ENCODE data around the gene C1orf116. TPM values are rescaled to one million over a fixed set of nuclear protein-coding genes. Genes with fewer than 3 reads are reported as not detected.

Gene C1orf116
- total RNA-seq, 1 donor from 2014 or later, result 0.10 TPM

DNA sequence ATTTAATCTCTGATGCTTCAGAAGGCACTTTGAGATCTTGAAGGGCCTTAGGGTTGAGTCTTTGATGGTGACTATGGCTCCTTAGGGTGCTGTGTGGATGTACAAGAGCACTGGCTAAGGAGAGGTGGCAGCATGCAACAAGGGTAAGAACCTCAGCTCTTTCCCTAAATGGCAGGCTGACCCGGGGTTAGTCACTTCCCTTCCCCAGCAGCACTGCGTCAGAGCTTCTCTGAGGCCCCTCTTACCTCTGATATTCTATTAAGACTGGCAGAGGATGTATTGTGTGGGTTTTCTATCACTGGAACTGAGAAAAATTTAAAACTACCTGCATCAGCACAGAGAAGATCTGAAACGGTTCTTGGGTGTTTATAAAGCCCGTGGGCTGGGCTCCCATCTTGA is 11.8 kb downstream of the C1orf116 start:
- no peak for DNase-seq (ENCODE audit: low spot score)

DNA sequence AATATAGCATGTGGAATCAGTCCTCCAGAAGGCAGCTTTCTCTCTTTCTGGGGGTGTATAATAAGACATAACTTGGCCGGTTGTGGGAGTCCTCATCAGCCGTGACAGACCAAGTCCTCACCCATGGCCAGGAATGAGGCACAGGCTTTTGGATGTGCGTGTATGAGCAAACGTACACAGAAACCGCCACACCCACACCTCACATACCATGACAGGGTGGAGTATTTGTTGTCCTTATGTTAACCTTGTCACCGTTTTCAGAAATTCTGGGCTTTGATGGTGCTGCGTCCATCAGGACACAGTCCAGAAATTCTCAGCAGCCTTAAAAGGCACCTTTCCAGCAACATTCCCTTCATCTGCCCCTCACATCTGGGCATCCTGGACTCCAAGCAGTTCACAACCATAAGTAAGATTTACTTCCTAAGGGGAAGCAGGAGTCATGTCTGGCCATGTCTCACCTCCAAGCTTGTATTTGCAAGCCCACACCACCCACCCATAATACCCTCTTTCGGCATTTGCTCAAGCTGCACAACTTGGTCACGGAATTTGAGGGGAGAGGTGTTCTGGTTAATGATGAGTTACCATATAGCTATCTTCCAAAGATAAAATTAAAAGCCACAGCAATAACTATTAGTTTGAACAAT is 12.4 kb downstream of the C1orf116 start:
- DNase-seq (ENCODE audit: low spot score), result no peak

- DNase-seq (ENCODE audit: low spot score), result no peak
Measured at GRCh38 chr1:207019661-207020060, 12.9 kb downstream of the C1orf116 start.

- DNase-seq (ENCODE audit: low spot score), result no peak
Measured at GRCh38 chr1:207019161-207019560, 13.4 kb downstream of the C1orf116 start.

- no peak for DNase-seq (ENCODE audit: low spot score)
Measured at GRCh38 chr1:207018707-207019106, 13.8 kb downstream of the C1orf116 start.

GRCh38 chr1:207017615-207018559 is 14.7 kb downstream of the C1orf116 start:
- no peak for DNase-seq (ENCODE audit: low spot score)

DNA sequence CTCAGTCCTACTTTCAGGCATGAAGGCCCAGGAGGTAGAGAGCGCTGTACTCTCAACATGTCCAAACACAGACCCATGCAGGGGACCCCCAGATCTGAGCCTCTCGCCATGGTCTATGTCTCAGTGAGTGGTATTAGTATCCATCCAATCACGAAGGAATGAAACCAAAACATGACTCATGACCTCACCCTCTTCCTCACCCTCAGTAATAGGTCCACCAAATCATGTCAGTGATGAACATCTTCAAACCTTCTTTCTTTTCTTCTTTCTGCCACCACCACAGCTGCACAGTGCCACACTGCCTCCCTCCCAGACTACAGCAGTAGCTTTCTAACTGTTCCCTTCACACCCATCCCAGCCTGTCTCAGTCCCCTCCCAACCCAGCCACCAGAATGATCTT is 16.8 kb downstream of the C1orf116 start:
- DNase-seq (ENCODE audit: low spot score), result no peak

DNA sequence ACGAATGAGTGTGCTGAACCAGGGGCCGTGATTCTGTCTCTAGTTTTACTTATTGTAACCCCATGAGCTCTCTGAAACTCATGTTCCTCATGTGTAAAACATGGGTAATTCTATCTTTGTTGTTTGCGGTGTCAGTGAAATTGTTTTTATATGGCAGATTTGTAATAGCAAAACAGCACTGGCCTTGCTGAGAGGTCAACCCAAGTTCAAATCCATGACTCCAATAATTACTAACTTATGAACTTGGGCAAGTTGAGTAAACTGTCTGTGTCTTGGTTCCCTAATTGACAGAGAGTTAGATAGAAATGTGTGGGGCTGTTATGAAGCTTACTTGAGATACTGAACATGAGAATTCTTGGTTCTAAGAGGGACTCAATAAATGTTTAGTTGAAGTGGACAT is 17.8 kb downstream of the C1orf116 start:
- DNase-seq (ENCODE audit: low spot score), result no peak

- DNase-seq (ENCODE audit: low spot score), result no peak
Measured at GRCh38 chr1:207013321-207014085, 19.1 kb downstream of the C1orf116 start.

GRCh38 chr1:207010726-207011125 is 21.8 kb downstream of the C1orf116 start:
- no peak for DNase-seq (ENCODE audit: low spot score)

- no peak for DNase-seq (ENCODE audit: low spot score)
Measured at GRCh38 chr1:207009945-207010344, 22.6 kb downstream of the C1orf116 start.

- DNase-seq (ENCODE audit: low spot score), result no peak
Measured at GRCh38 chr1:207009182-207009850, 23.2 kb downstream of the C1orf116 start.

GRCh38 chr1:207007352-207008033 is 25.1 kb downstream of the C1orf116 start:
- no peak for DNase-seq (ENCODE audit: low spot score)

DNA sequence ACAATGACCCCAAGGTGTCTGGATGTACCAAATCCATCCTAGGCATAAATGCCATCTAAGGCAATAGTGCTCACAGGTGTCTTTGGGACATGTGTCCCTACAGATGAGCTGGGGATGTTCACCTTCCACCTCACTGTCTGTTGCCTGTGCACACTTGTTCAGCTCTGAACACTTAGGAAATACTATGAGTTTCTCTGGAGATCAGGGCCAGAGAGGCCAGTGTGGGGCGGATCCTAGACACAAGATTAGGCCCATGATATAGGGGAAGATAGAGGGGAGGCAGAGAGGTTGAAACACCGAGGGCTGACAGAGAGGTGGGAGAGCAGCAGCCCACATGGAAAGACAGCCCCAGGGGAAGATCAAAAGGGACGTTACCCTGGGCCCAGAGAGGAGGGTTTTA is 25.6 kb downstream of the C1orf116 start:
- DNase-seq (ENCODE audit: low spot score), result no peak

DNA sequence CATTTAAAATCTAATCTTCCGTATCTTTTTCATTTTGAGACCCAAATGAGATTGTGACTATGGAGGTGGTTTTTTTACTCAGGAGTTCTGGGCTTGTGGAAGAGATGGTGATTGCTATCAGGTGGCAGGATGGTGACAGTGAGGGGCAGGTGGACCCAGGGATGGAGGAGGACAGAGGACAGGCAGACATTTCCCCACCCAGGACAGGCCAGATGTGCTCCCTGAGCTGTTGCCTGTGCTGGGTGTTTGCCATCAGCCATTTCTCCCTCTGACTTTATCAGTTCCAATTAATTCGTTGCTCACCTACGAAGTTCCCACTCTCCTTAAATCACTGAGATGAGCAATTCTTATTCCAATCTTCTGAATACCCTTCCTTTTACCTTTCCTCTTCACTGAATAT is 26.5 kb downstream of the C1orf116 start:
- no peak for DNase-seq (ENCODE audit: low spot score)

DNA sequence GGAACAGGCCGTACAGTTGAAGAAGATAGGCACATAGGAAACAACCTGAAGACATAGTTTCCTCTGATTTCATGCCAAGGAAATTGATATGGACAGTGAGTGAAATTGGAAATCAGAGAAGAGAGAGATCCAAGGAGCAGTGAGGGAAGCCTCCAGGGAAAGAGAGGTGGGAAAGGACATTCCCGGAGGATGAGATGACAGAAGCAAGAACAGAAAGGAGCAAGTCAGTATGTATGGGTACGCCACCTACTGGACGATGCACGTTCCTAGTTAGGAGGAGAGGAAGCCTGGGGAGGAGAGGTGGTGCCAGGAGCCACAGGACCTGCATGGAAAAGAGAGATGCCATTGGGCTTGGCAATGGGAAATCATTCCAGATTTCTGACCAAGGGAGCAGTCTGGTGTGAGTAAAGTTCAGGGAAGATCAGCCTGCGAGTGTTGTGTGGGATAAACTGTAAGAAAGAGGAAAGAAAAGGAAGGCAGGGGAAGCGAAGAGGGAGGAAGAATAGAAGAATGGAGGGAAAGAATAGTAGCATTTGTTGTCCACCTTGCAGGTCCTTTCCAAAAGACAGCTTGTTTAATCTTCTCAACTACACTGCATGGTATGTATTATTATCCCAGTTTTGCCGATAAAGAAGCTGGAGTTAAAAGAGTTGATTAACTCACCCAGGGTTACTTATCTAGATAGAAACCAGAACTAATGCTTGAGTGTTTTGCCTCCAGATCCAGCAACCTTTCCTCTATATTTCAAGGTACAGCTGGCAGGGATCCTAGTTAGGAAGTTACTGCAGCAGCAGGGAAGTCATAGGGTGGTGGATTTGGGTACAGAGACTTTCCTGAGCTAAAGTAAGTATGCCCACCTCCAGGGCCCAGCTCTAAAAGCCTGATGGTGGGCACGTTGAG is 27.4 kb downstream of the C1orf116 start:
- no peak for DNase-seq (ENCODE audit: low spot score)

- no peak for DNase-seq (ENCODE audit: low spot score)
Measured at GRCh38 chr1:207003210-207003609, 29.3 kb downstream of the C1orf116 start.

DNA sequence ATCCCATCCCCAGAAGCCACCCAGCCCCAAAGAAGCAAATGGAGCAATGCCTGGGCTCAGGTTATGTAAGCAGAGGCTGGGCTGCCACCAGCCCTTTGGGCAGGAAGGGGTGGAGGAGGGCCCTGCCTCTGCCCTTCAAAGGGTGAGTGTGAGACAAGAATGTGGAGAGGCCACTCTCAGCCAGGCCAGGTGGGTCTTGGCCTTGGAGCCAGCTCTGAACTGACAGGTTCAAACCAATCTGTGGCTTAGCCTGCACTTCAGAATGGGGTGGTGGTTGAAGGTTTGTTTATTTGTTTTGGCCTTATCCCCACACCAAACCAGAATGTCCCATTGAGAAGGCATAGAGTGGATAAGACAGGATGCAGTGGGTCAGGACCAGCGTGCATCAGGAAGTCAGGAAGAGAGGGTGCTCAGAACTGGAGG is 29.8 kb downstream of the C1orf116 start:
- DNase-seq (ENCODE audit: low spot score), result no peak

DNA sequence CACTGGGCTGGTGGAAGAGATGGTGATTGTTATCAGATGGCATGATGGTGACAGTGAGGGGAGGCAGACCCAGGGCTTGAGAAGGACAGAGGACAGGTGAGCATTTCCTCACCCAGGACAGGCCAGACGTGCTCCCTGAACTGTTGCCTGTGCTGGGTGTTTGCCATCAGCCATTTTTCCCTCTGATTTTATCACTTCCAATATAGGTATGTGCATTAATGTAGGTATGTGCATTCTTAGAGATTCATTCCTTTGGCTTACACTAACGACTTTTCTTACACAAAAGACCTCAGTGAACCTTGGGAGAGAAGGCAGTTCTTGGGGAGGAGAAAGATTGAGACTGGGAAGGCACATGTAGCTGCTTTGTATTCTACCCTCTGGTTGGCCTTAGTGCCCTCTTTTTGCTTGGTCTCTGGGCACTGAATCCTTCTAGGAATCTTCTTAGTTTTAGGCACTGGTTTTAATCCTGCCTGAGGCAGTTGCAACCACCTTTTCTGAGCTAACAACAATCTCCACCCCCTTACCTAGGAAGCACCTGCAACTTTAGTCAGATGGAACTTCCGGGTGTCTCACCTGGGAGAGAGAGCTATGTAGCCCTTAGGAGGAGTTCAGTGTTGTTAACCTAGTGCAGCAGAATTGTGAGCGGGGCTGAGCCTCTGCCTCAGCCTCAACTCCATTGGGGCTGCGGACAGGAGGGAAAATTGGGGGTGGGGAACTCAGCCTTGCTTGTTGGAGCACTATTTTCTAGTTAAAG is 30.9 kb downstream of the C1orf116 start:
- no peak for DNase-seq (ENCODE audit: low spot score)
